Raji (cell line): Measurements from ENCODE around the gene RSPRY1.

Experiments used
- POLR2A ChIP-seq: IDR thresholded peaks from 2 replicates; pipeline ENCODE4 v1.6.1; 2011; ENCODE audit warnings: low read depth, low read length, control low read depth; ENCODE audit not compliant: insufficient read depth

Gene RSPRY1

GRCh38 chr16:57185945-57186871 is at the start of gene RSPRY1, which contains the start of gene PSME3IP1:
TSS of gene RSPRY1 (plus strand) at chr16:57186329. CDS start at chr16:57204659, 18,330 bp downstream.
TSS of gene PSME3IP1 (minus strand) at chr16:57186039. CDS start at chr16:57173854, 12,185 bp downstream.
- peak; percentile 79 for TF ChIP-seq POLR2A

GRCh38 chr16:57137043-57137442 is 49.1 kb upstream of the RSPRY1 start:
- no peak for TF ChIP-seq POLR2A

GRCh38 chr16:57137566-57138273 is 48.4 kb upstream of the RSPRY1 start:
- no peak for TF ChIP-seq POLR2A

GRCh38 chr16:57138281-57138935 is 47.7 kb upstream of the RSPRY1 start:
- TF ChIP-seq POLR2A, result no peak

GRCh38 chr16:57140931-57141668 is 45.0 kb upstream of the RSPRY1 start:
- no peak for TF ChIP-seq POLR2A

GRCh38 chr16:57141822-57142631 is 44.1 kb upstream of the RSPRY1 start:
- TF ChIP-seq POLR2A, result no peak

GRCh38 chr16:57143149-57143921 is 42.8 kb upstream of the RSPRY1 start:
- TF ChIP-seq POLR2A, result no peak

- no peak for TF ChIP-seq POLR2A
Observed at GRCh38 chr16:57144027-57144426, 42.1 kb upstream of the RSPRY1 start.

GRCh38 chr16:57145046-57146021 is 40.8 kb upstream of the RSPRY1 start:
- no peak for TF ChIP-seq POLR2A

- TF ChIP-seq POLR2A, result no peak
Observed at GRCh38 chr16:57146040-57146647, 40.0 kb upstream of the RSPRY1 start.

- no peak for TF ChIP-seq POLR2A
Observed at GRCh38 chr16:57146735-57147134, 39.4 kb upstream of the RSPRY1 start.
